SK-N-SH (cell line): Measurements from ENCODE around the gene HSD11B1L. TPM values are rescaled to one million over a fixed set of nuclear protein-coding genes. Genes with fewer than 3 reads are reported as not detected.

Experiments
- CTCF ChIA-PET: fragments of 300-600, 350-600 bp; formaldehyde crosslinking; extraction: SDS; loops from one replicate; lab custom pipeline; 2021; lab: Yijun Ruan, JAX
- POLR2A ChIA-PET: fragments of 350-600 bp; sonication (Branson Sonifier 250); formaldehyde crosslinking; extraction: SDS; loops from one replicate; lab custom pipeline; 2020; ENCODE audit warnings: antibody characterized with exemption, inconsistent platforms; lab: Yijun Ruan, JAX
- DNase-seq: peaks from one replicate; pipeline ENCODE4 v3.0.0; 2012
- H2AFZ ChIP-seq: fragments of 200-600 bp; sonication (generic); 2 replicates; pipeline ENCODE4 v1.8.1; 2016; ENCODE audit warnings: antibody characterized with exemption, mild to moderate bottlenecking, low read depth
- H3F3A ChIP-seq: fragments of 200-600 bp; sonication (generic); replicated peaks from 2 replicates; pipeline ENCODE3; 2016; ENCODE audit warnings: antibody characterized with exemption, mild to moderate bottlenecking; ENCODE audit not compliant: insufficient read depth
- H3K27ac ChIP-seq, 2 experiments: fragments of 200-500 bp in 1 of 2; fragments of 200-600 bp in 1 of 2; sonication (Bioruptor generic) in 1 of 2; sonication (generic), shearing (Covaris generic) in 1 of 2; 2 replicates each; pipeline versions ENCODE4 v1.5.1 to v1.6.1; 2014 to 2016; ENCODE audit warnings: low read depth in 2 of 2, inconsistent platforms in 1 of 2, low read length in 1 of 2, mild to moderate bottlenecking in 1 of 2, mixed read lengths in 1 of 2
- H3K27me3 ChIP-seq: fragments of 200-600 bp; sonication (generic), shearing (Covaris generic); 2 replicates; pipeline ENCODE4 v1.6.1; 2016; ENCODE audit warnings: mixed run types; ENCODE audit not compliant: insufficient read depth
- H3K36me3 ChIP-seq, 2 experiments: fragments of 200-500 bp in 1 of 2; fragments of 200-600 bp in 1 of 2; sonication (Bioruptor generic) in 1 of 2; sonication (generic) in 1 of 2; replicated peaks in 1 of 2; 2 replicates each; pipeline versions ENCODE3 to v1.5.1; 2014 to 2016; ENCODE audit warnings: low read length in 1 of 2, mild to moderate bottlenecking in 1 of 2; ENCODE audit not compliant: insufficient read depth in 2 of 2, control insufficient read depth in 1 of 2
- H3K4me1 ChIP-seq, 2 experiments: fragments of 200-500 bp in 1 of 2; fragments of 200-600 bp in 1 of 2; sonication (Bioruptor generic) in 1 of 2; sonication (generic), shearing (Covaris generic) in 1 of 2; 2 replicates each; pipeline versions ENCODE4 v1.5.1 to v1.6.1; 2014 to 2016; ENCODE audit warnings: low read depth in 1 of 2, low read length in 1 of 2, mixed run types in 1 of 2; ENCODE audit not compliant: insufficient read depth in 2 of 2, control insufficient read depth in 1 of 2
- H3K4me2 ChIP-seq: fragments of 200-600 bp; sonication (generic), shearing (Covaris generic); 2 replicates; pipeline ENCODE4 v1.6.1; 2017; ENCODE audit warnings: mixed run types
- H3K4me3 ChIP-seq, 2 experiments: fragments of 200-500 bp in 1 of 2; fragments of 200-600 bp in 1 of 2; sonication (Bioruptor generic) in 1 of 2; sonication (generic), shearing (Covaris generic) in 1 of 2; 2 replicates each; pipeline versions ENCODE4 v1.5.1 to v1.8.1; 2014 to 2016; ENCODE audit warnings: low read depth in 2 of 2, inconsistent platforms in 1 of 2, low read length in 1 of 2, mild to moderate bottlenecking in 1 of 2, mixed read lengths in 1 of 2, moderate library complexity in 1 of 2
- H3K79me2 ChIP-seq: fragments of 200-600 bp; sonication (generic); 2 replicates; pipeline ENCODE4 v1.8.1; 2017; ENCODE audit warnings: mild to moderate bottlenecking; ENCODE audit not compliant: insufficient read depth
- H3K9ac ChIP-seq: fragments of 200-600 bp; sonication (generic); 2 replicates; pipeline ENCODE4 v1.6.1; 2017; ENCODE audit warnings: mixed run types
- H3K9me2 ChIP-seq: fragments of 200-600 bp; sonication (generic); 2 replicates; pipeline ENCODE4 v1.6.1; 2017; ENCODE audit warnings: mixed run types
- H3K9me3 ChIP-seq: fragments of 200-600 bp; sonication (generic); 2 replicates; pipeline ENCODE4 v1.6.1; 2017; ENCODE audit warnings: mixed run types, mild to moderate bottlenecking, moderate library complexity
- H4K20me1 ChIP-seq: fragments of 200-600 bp; sonication (generic); 2 replicates; pipeline ENCODE4 v1.6.1; 2017; ENCODE audit warnings: mild to moderate bottlenecking, mixed run types; ENCODE audit not compliant: insufficient read depth
- CHD2 ChIP-seq: fragments of 150-350 bp; IDR thresholded peaks from 2 replicates; pipeline ENCODE4 v1.6.1; 2018; ENCODE audit warnings: low read length; ENCODE audit not compliant: partially characterized antibody
- CTCF ChIP-seq: fragments of 200-600 bp; sonication (generic); IDR thresholded peaks from 2 replicates; pipeline ENCODE4 v1.6.1; 2017; ENCODE audit warnings: antibody characterized with exemption, mild to moderate bottlenecking, moderate library complexity
- ELF1 ChIP-seq: IDR thresholded peaks from 2 replicates; pipeline ENCODE4 v1.4.0; 2012
- EP300 ChIP-seq, 2 experiments: IDR thresholded peaks; 2 replicates each; pipeline versions ENCODE4 v1.4.0 to v1.6.1; 2012; ENCODE audit warnings: borderline replicate concordance in 1 of 2, low read depth in 1 of 2, low read length in 1 of 2
- MXI1 ChIP-seq: IDR thresholded peaks from 2 replicates; pipeline ENCODE4 v1.6.1; 2012; ENCODE audit warnings: mild to moderate bottlenecking, low read depth, low read length, improper control_type of control experiment
- NFIC ChIP-seq: IDR thresholded peaks from 2 replicates; pipeline ENCODE4 v1.4.0; 2012; ENCODE audit warnings: borderline replicate concordance
- PBX3 ChIP-seq: IDR thresholded peaks from 2 replicates; pipeline ENCODE4; 2012
- RAD21 ChIP-seq: IDR thresholded peaks from 2 replicates; pipeline ENCODE4 v1.6.1; 2012; ENCODE audit warnings: mild to moderate bottlenecking, low read length
- RCOR1 ChIP-seq: fragments of 150-350 bp; IDR thresholded peaks from 2 replicates; pipeline ENCODE4 v1.6.1; 2017; ENCODE audit warnings: antibody characterized with exemption, low read length
- SMC3 ChIP-seq: IDR thresholded peaks from 2 replicates; pipeline ENCODE4 v1.6.1; 2012; ENCODE audit warnings: low read depth, low read length, improper control_type of control experiment
- ZBTB33 ChIP-seq: IDR thresholded peaks from 2 replicates; pipeline ENCODE4 v1.4.0; 2012; ENCODE audit warnings: low read depth, borderline replicate concordance
- WGBS: methylation state at CpG from one replicate; pipeline ENCODE4 v1.1.6; 2017; ENCODE audit warnings: low lambda C conversion rate; 5-methylcytosine and 5-hydroxymethylcytosine counted together
- polyA plus RNA-seq, 3 experiments: library from polyadenylated mRNA; depleted of rRNA; stranded (reverse); fragments of >200 nt; gene quantifications; 2 replicates each; pipeline ENCODE4 v1.2.3, GENCODE V29; 2012

HSD11B1L gene
- polyA plus RNA-seq, 1 of the 3 experiments (the other 2 are of a cell fraction), result 53.3 TPM

GRCh38 chr19:5686647-5687359, 6.0 kb downstream of the HSD11B1L start:
- H3K36me3 ChIP-seq, result peaks cover 0 to 2% of the 10 kb centered on the region in 2 experiments
- H2AFZ ChIP-seq, result no peak overlapping the region
- peak overlapping the region; percentile 55 to 68 for H3K4me3 ChIP-seq
- peak overlapping the region; percentile 57; the same call in 1 of the 2 replicates for H3K9ac ChIP-seq
- peaks cover 17% of the 10 kb centered on the region for H3K79me2 ChIP-seq
- peak overlapping the region; percentile 52 to 72; a peak in 2 of 4 replicates for H3K27ac ChIP-seq
- peak overlapping the region; percentile 85 for H3K4me2 ChIP-seq
- TF ChIP-seq ELF1 (0 out of 2 replicates have a peak, but pooled peaks have one; percentile 53), ZBTB33 (no peak), EP300 (IDR thresholded peaks at IDR 0.05; ENCODE audit: borderline replicate concordance in 1 of 2, low read depth in 1 of 2, low read length in 1 of 2) (no peak), RAD21 (peak; percentile 52), NFIC (no peak), CHD2 (peak; percentile 60), SMC3 (peak; percentile 9; the same call in 1 of the 2 replicates), PBX3 (peak; percentile 52; the same call in 1 of the 2 replicates), RCOR1 (peak; percentile 41; the same call in 1 of the 2 replicates), CTCF (peak; percentile 72), MXI1 (peak; percentile 35; the same call in 1 of the 2 replicates)
- peak; percentile 99 for DNase-seq
- ChIA-PET POLR2A (interaction anchor here (0.6 to 1.0 kb wide), 2 partner anchors 27 to 64 kb away, joined by 3 read pairs; partner anchors contain the start of genes SAFB and SAFB2), CTCF (interaction anchor here (0.6 to 1.9 kb wide), 14 partner anchors 10 to 218 kb away, joined by 3 to 14 read pairs (median 3); partner anchors contain the start of genes CATSPERD, LONP1, SAFB and SAFB2)
- H3K9me3 ChIP-seq, result no peaks in the 10 kb centered on the region
- no peaks in the 10 kb centered on the region for H3K27me3 ChIP-seq
- H3K4me1 ChIP-seq, result peaks cover 0 to 15% of the 10 kb centered on the region in 2 experiments; a peak in 1 of 4 replicates
- WGBS, result 13% methylated on average over 9 of the region's 59 CpGs
- H4K20me1 ChIP-seq, result peaks cover 17% of the 10 kb centered on the region
- peaks cover 29% of the 10 kb centered on the region for H3F3A ChIP-seq
- no peaks in the 10 kb centered on the region for H3K9me2 ChIP-seq
